ENCODE measurements around the gene ORMDL3. TPM values are rescaled to one million over a fixed set of nuclear protein-coding genes. Genes with fewer than 3 reads are reported as not detected.

ORMDL3 gene
- total RNA-seq, 1 experiment from 2014 or later, result 58.6 TPM

- no peak overlapping the region for H3K18ac ChIP-seq (ENCODE audit: insufficient read length, low read depth, low read length)
- Mint-ChIP-seq H3K4me3 (no peak overlapping the region; a peak in 1 of 5 replicates), H3K9me3 (no peaks in the 10 kb centered on the region; a peak in 1 of 5 replicates), H3K4me1 (peaks cover 30 to 32% of the 10 kb centered on the region in 2 experiments), H3K27me3 (ENCODE audit: low read depth) (no peaks in the 10 kb centered on the region; the same call in 1 of the 2 replicates), H3K27ac (0 out of 7 replicates have a peak overlapping the region, but pooled peaks of 1 of the 3 experiments have one; percentile 14), H3K36me3 (ENCODE audit: insufficient read depth in 1 of 3, low read depth in 3 of 3) (peaks cover 19 to 43% (median 38%) of the 10 kb centered on the region in 3 experiments)
- H4K8ac ChIP-seq (replicated peaks; ENCODE audit: insufficient read length, low read depth, low read length), result no peak overlapping the region
- H2BK5ac ChIP-seq (ENCODE audit: insufficient read length, low read length), result no peak overlapping the region
- DNase-seq, result no peak
- no peak overlapping the region for H3K14ac ChIP-seq (ENCODE audit: insufficient read depth, low read length)
- H3T11ph ChIP-seq (ENCODE audit: low read length), result no peak overlapping the region
- H3K27ac ChIP-seq (ENCODE audit: insufficient read length, low read depth, low read length), result no peak overlapping the region
- H3K27me3 ChIP-seq (ENCODE audit: insufficient read depth, low read length), result no peaks in the 10 kb centered on the region
- no peak for TF ChIP-seq CTCF (conservative IDR thresholded peaks at IDR 0.05)
- no peak overlapping the region for H2BK120ac ChIP-seq (ENCODE audit: low read depth, low read length, poor library complexity, severe bottlenecking)
- H3K79me1 ChIP-seq (ENCODE audit: insufficient read depth, low read depth, low read length, poor library complexity, severe bottlenecking), result peaks cover 13% of the 10 kb centered on the region
- H2BK20ac ChIP-seq (ENCODE audit: low read depth, low read length, poor library complexity, severe bottlenecking), result no peak overlapping the region
- H2BK15ac ChIP-seq (ENCODE audit: low read depth, low read length), result no peak overlapping the region
- no peaks in the 10 kb centered on the region; the same call in 1 of the 2 replicates for H3K4me1 ChIP-seq (ENCODE audit: insufficient read depth, low read length)
- no peak overlapping the region for H3K9ac ChIP-seq (ENCODE audit: extremely low read depth, insufficient read length, low read length)
- H2AK5ac ChIP-seq (ENCODE audit: insufficient read length, low read length), result no peak overlapping the region
- H3K23ac ChIP-seq (ENCODE audit: insufficient read length, low read depth, low read length), result no peak overlapping the region
- no peak overlapping the region for H3K56ac ChIP-seq (ENCODE audit: insufficient read length, low read depth, low read length)
- no peak overlapping the region for H4K5ac ChIP-seq (ENCODE audit: insufficient read length, low read depth, low read length)
- H4K20me1 ChIP-seq (ENCODE audit: control insufficient read depth, insufficient read depth, insufficient read length), result no peaks in the 10 kb centered on the region
- no peak overlapping the region for H3K4ac ChIP-seq (ENCODE audit: low read depth, low read length)
- peaks cover 13% of the 10 kb centered on the region; the same call in 1 of the 2 replicates for H3K79me2 ChIP-seq (ENCODE audit: insufficient read depth, low read length)
- no peak overlapping the region for H4K91ac ChIP-seq (ENCODE audit: insufficient read length, low read depth, low read length)
- H2BK12ac ChIP-seq (ENCODE audit: insufficient read length, low read depth, low read length), result no peak overlapping the region
- WGBS (ENCODE audit: extremely low coverage, insufficient read length, low lambda C conversion rate), result no CpG with 5 or more reads among the region's 6 CpGs
- no peak overlapping the region for H2AFZ ChIP-seq (ENCODE audit: low read length)
- H3K23me2 ChIP-seq (ENCODE audit: insufficient read length, low read depth, low read length, poor library complexity, severe bottlenecking), result peaks cover 13% of the 10 kb centered on the region
- H3K9me3 ChIP-seq (ENCODE audit: control insufficient read depth, low read depth, low read length), result no peaks in the 10 kb centered on the region
- no peak overlapping the region for H3K4me2 ChIP-seq (ENCODE audit: insufficient read depth, insufficient read length, low read length)
These were observed 4.2 kb downstream of the ORMDL3 start for GRCh38 chr17:39923230-39923629.

Data from H9 (cell line).